Endothelial cell of umbilical vein (primary cell): Measurements from ENCODE around the gene CHSY3.

ENCODE experiments used
- EZH2 ChIP-seq: IDR thresholded peaks from 2 replicates; pipeline ENCODE4 v1.6.1; 2012; ENCODE audit warnings: borderline replicate concordance, low read depth, mild to moderate bottlenecking, moderate library complexity, low read length, inconsistent platforms; ENCODE audit not compliant: severe bottlenecking
- JUN ChIP-seq: IDR thresholded peaks from 2 replicates; pipeline ENCODE4 v1.6.1; 2011; ENCODE audit warnings: borderline replicate concordance, low read depth; ENCODE audit not compliant: insufficient read length, insufficient read depth
- POLR2A ChIP-seq: IDR thresholded peaks from 2 replicates; pipeline ENCODE4 v1.6.1; 2012; ENCODE audit warnings: low read depth, mild to moderate bottlenecking, control low read depth, low read length
- POLR2AphosphoS5 ChIP-seq: IDR thresholded peaks from 2 replicates; pipeline ENCODE4 v1.6.1; 2012; ENCODE audit warnings: low read depth, mild to moderate bottlenecking, control low read depth, low read length, moderate library complexity; ENCODE audit not compliant: insufficient read depth
- TF ChIP-seq, protein P1 (sequence below), 2 donors: IDR thresholded peaks; 1 replicate in 1 of 2; 2 replicates in 1 of 2; pipeline ENCODE4 v1.5.1; 2011; ENCODE audit warnings: low read length in 2 of 2, mild to moderate bottlenecking in 2 of 2, moderate library complexity in 2 of 2, control low read depth in 1 of 2, inconsistent platforms in 1 of 2, low read depth in 1 of 2; ENCODE audit not compliant: insufficient read depth in 1 of 2; ENCODE audit errors: extremely low read depth in 1 of 2
- TF ChIP-seq, protein P2 (sequence below): IDR thresholded peaks from 2 replicates; pipeline ENCODE4 v1.6.1; 2011; ENCODE audit not compliant: insufficient read depth, insufficient read length

DNA sequence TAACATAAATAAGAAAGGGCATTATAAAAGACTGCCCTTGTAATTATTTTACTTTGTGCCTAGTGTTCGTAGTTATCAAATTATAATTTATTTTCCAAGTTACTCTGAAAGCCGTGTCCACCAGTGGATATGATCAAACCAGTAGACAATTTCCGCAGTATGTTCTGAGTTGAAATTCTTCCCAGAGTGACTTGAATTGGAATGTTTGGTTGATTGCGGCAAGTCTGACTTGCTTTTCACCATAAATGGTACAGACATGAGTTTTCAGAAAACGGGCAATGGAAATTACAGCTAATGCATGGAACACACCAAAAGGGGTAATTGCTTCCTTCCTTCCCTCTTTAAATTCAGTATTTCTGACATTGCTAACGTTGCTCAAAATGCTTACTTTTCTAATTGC, 56.6 kb downstream of the CHSY3 start:
- TF ChIP-seq, protein P1, sequence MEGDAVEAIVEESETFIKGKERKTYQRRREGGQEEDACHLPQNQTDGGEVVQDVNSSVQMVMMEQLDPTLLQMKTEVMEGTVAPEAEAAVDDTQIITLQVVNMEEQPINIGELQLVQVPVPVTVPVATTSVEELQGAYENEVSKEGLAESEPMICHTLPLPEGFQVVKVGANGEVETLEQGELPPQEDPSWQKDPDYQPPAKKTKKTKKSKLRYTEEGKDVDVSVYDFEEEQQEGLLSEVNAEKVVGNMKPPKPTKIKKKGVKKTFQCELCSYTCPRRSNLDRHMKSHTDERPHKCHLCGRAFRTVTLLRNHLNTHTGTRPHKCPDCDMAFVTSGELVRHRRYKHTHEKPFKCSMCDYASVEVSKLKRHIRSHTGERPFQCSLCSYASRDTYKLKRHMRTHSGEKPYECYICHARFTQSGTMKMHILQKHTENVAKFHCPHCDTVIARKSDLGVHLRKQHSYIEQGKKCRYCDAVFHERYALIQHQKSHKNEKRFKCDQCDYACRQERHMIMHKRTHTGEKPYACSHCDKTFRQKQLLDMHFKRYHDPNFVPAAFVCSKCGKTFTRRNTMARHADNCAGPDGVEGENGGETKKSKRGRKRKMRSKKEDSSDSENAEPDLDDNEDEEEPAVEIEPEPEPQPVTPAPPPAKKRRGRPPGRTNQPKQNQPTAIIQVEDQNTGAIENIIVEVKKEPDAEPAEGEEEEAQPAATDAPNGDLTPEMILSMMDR (IDR thresholded peaks at IDR 0.05; ENCODE audit: extremely low read depth in 1 of 2, insufficient read depth in 1 of 2, low read depth in 1 of 2, low read length in 2 of 2), result no peak
- TF ChIP-seq POLR2A, result no peak
- TF ChIP-seq JUN, result peak; percentile 12
- no peak for TF ChIP-seq POLR2AphosphoS5
- TF ChIP-seq EZH2, result no peak
- TF ChIP-seq, protein P2, sequence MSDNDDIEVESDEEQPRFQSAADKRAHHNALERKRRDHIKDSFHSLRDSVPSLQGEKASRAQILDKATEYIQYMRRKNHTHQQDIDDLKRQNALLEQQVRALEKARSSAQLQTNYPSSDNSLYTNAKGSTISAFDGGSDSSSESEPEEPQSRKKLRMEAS, result no peak
